Memory B cell (primary cell): ENCODE results near the gene SLC22A16.
"Not testable (repeated sequence)": the region's sequence is repeated elsewhere in the genome, so short reads cannot be mapped to it uniquely, and the experiment has no call there.

Source experiments
- ATAC-seq: fragments of 150-1000 bp; cut with Tn5 transposase; 2 replicates; pipeline ENCODE4 v1.10.0; 2021; ENCODE audit warnings: low read depth, mild to moderate bottlenecking, moderate library complexity
- DNase-seq, 2 donors: peaks; one replicate each; pipeline ENCODE4 v3.0.0; 2022; ENCODE audit warnings: low spot score in 2 of 2
- H3K27ac Mint-ChIP-seq: one replicate; pipeline ENCODE4 v1.8.0; 2022; ENCODE audit warnings: mild to moderate bottlenecking, moderate library complexity, mixed read lengths
- H3K27me3 Mint-ChIP-seq: one replicate; pipeline ENCODE4 v1.8.0; 2022; ENCODE audit warnings: mixed read lengths
- H3K36me3 Mint-ChIP-seq: one replicate; pipeline ENCODE4 v1.8.0; 2022; ENCODE audit warnings: mild to moderate bottlenecking, mixed read lengths
- H3K4me1 Mint-ChIP-seq: one replicate; pipeline ENCODE4 v1.8.0; 2022; ENCODE audit warnings: mixed read lengths
- H3K4me3 Mint-ChIP-seq: one replicate; pipeline ENCODE4 v1.8.0; 2022; ENCODE audit warnings: mild to moderate bottlenecking, moderate library complexity, mixed read lengths
- H3K9me3 Mint-ChIP-seq: one replicate; pipeline ENCODE4 v1.8.0; 2022; ENCODE audit warnings: mixed read lengths

Gene SLC22A16

GRCh38 chr6:110509617-110510241 is 33.3 kb upstream of the SLC22A16 start:
- DNase-seq = no peak
- no peak for ATAC-seq
- no peaks in the 10 kb centered on the region for H3K4me1 Mint-ChIP-seq
- no peak overlapping the region for H3K4me3 Mint-ChIP-seq
- no peak overlapping the region for H3K27ac Mint-ChIP-seq
- H3K27me3 Mint-ChIP-seq = peaks cover 12% of the 10 kb centered on the region
- no peaks in the 10 kb centered on the region for H3K36me3 Mint-ChIP-seq
- no peaks in the 10 kb centered on the region for H3K9me3 Mint-ChIP-seq

GRCh38 chr6:110504891-110505290 is 28.5 kb upstream of the SLC22A16 start:
- DNase-seq, H3K36me3 Mint-ChIP-seq, H3K9me3 Mint-ChIP-seq, H3K4me1 Mint-ChIP-seq, ATAC-seq, H3K27ac Mint-ChIP-seq, H3K27me3 Mint-ChIP-seq, H3K4me3 Mint-ChIP-seq: not testable (repeated sequence)

GRCh38 chr6:110495949-110496348 is 19.5 kb upstream of the SLC22A16 start:
- Mint-ChIP-seq H3K4me3 (no peak overlapping the region), H3K27ac (no peak overlapping the region), H3K27me3 (peaks cover 16% of the 10 kb centered on the region), H3K9me3 (peaks cover 3% of the 10 kb centered on the region), H3K36me3 (no peaks in the 10 kb centered on the region), H3K4me1 (no peaks in the 10 kb centered on the region)
- DNase-seq = no peak
- ATAC-seq = no peak

GRCh38 chr6:110493253-110493800 is 16.9 kb upstream of the SLC22A16 start:
- no peak overlapping the region for H3K27ac Mint-ChIP-seq
- ATAC-seq (no peak), DNase-seq (no peak)
- no peaks in the 10 kb centered on the region for H3K4me1 Mint-ChIP-seq
- H3K4me3 Mint-ChIP-seq = no peak overlapping the region
- no peaks in the 10 kb centered on the region for H3K36me3 Mint-ChIP-seq
- H3K27me3 Mint-ChIP-seq = peaks cover 16% of the 10 kb centered on the region
- no peaks in the 10 kb centered on the region for H3K9me3 Mint-ChIP-seq

GRCh38 chr6:110492584-110492983 is 16.2 kb upstream of the SLC22A16 start:
- no peak overlapping the region for H3K27ac Mint-ChIP-seq
- ATAC-seq = no peak
- H3K4me3 Mint-ChIP-seq = no peak overlapping the region
- DNase-seq = no peak
- peaks cover 17% of the 10 kb centered on the region for H3K27me3 Mint-ChIP-seq
- H3K36me3 Mint-ChIP-seq = no peaks in the 10 kb centered on the region
- no peaks in the 10 kb centered on the region for H3K4me1 Mint-ChIP-seq
- H3K9me3 Mint-ChIP-seq = no peaks in the 10 kb centered on the region

- no peak for ATAC-seq
Observed at GRCh38 chr6:110491644-110492317, 15.4 kb upstream of the SLC22A16 start.

GRCh38 chr6:110491299-110491643 is 14.9 kb upstream of the SLC22A16 start:
- Mint-ChIP-seq H3K4me3 (no peak overlapping the region), H3K9me3 (no peaks in the 10 kb centered on the region), H3K36me3 (no peaks in the 10 kb centered on the region), H3K4me1 (no peaks in the 10 kb centered on the region), H3K27ac (no peak overlapping the region), H3K27me3 (peaks cover 17% of the 10 kb centered on the region)
- DNase-seq = no peak
- no peak for ATAC-seq

More at GRCh38 chr6:110491644-110492317, 15.4 kb upstream of the SLC22A16 start:
- H3K36me3 Mint-ChIP-seq = no peaks in the 10 kb centered on the region
- H3K27ac Mint-ChIP-seq = no peak overlapping the region
- no peak for DNase-seq
- no peaks in the 10 kb centered on the region for H3K4me1 Mint-ChIP-seq
- no peaks in the 10 kb centered on the region for H3K9me3 Mint-ChIP-seq
- H3K4me3 Mint-ChIP-seq = no peak overlapping the region
- H3K27me3 Mint-ChIP-seq = peaks cover 17% of the 10 kb centered on the region

- ATAC-seq = no peak
- H3K9me3 Mint-ChIP-seq = no peaks in the 10 kb centered on the region
- no peak for DNase-seq
- no peaks in the 10 kb centered on the region for H3K4me1 Mint-ChIP-seq
- H3K36me3 Mint-ChIP-seq = no peaks in the 10 kb centered on the region
- peaks cover 23% of the 10 kb centered on the region for H3K27me3 Mint-ChIP-seq
- H3K27ac Mint-ChIP-seq = no peak overlapping the region
- H3K4me3 Mint-ChIP-seq = no peak overlapping the region
Observed at GRCh38 chr6:110490110-110490509, 13.7 kb upstream of the SLC22A16 start.

GRCh38 chr6:110488606-110489190 is 12.3 kb upstream of the SLC22A16 start:
- no peak overlapping the region for H3K27ac Mint-ChIP-seq
- peaks cover 24% of the 10 kb centered on the region for H3K27me3 Mint-ChIP-seq
- H3K36me3 Mint-ChIP-seq = no peaks in the 10 kb centered on the region
- DNase-seq (no peak), ATAC-seq (no peak)
- no peak overlapping the region for H3K4me3 Mint-ChIP-seq
- no peaks in the 10 kb centered on the region for H3K9me3 Mint-ChIP-seq
- no peaks in the 10 kb centered on the region for H3K4me1 Mint-ChIP-seq

GRCh38 chr6:110487968-110488381 is 11.6 kb upstream of the SLC22A16 start:
- H3K27me3 Mint-ChIP-seq = peaks cover 24% of the 10 kb centered on the region
- H3K27ac Mint-ChIP-seq, H3K9me3 Mint-ChIP-seq, ATAC-seq, H3K4me1 Mint-ChIP-seq, DNase-seq, H3K4me3 Mint-ChIP-seq, H3K36me3 Mint-ChIP-seq: not testable (repeated sequence)

GRCh38 chr6:110486756-110487155 is 10.3 kb upstream of the SLC22A16 start:
- Mint-ChIP-seq H3K4me3 (no peak overlapping the region), H3K9me3 (peaks cover 1% of the 10 kb centered on the region), H3K27ac (no peak overlapping the region), H3K36me3 (no peaks in the 10 kb centered on the region), H3K27me3 (peaks cover 21% of the 10 kb centered on the region), H3K4me1 (no peaks in the 10 kb centered on the region)
- ATAC-seq (no peak), DNase-seq (no peak)

- no peak overlapping the region for H3K27ac Mint-ChIP-seq
- peaks cover 17% of the 10 kb centered on the region for H3K27me3 Mint-ChIP-seq
Observed at GRCh38 chr6:110485491-110485890, 9.1 kb upstream of the SLC22A16 start.

GRCh38 chr6:110484321-110484720 is 7.9 kb upstream of the SLC22A16 start:
- H3K36me3 Mint-ChIP-seq = no peaks in the 10 kb centered on the region
- peaks cover 9% of the 10 kb centered on the region for H3K9me3 Mint-ChIP-seq
- DNase-seq (no peak), ATAC-seq (no peak)
- no peak overlapping the region for H3K27ac Mint-ChIP-seq
- peaks cover 15% of the 10 kb centered on the region for H3K27me3 Mint-ChIP-seq
- no peak overlapping the region for H3K4me3 Mint-ChIP-seq
- H3K4me1 Mint-ChIP-seq = no peaks in the 10 kb centered on the region

More at GRCh38 chr6:110485491-110485890, 9.1 kb upstream of the SLC22A16 start:
- H3K9me3 Mint-ChIP-seq = peaks cover 5% of the 10 kb centered on the region
- ATAC-seq (no peak), DNase-seq (no peak)
- H3K36me3 Mint-ChIP-seq = no peaks in the 10 kb centered on the region
- no peak overlapping the region for H3K4me3 Mint-ChIP-seq
- no peaks in the 10 kb centered on the region for H3K4me1 Mint-ChIP-seq

- Mint-ChIP-seq H3K4me3 (no peak overlapping the region), H3K27me3 (peaks cover 18% of the 10 kb centered on the region), H3K27ac (no peak overlapping the region), H3K4me1 (no peaks in the 10 kb centered on the region), H3K9me3 (peaks cover 9% of the 10 kb centered on the region), H3K36me3 (peaks cover 2% of the 10 kb centered on the region)
- DNase-seq (no peak), ATAC-seq (no peak)
Observed at GRCh38 chr6:110482774-110483400, 6.5 kb upstream of the SLC22A16 start.
